WERI-Rb-1 (cell line): ENCODE measurements around the gene PYGB.
"Not testable (repeated sequence)": the region's sequence is repeated elsewhere in the genome, so short reads cannot be mapped to it uniquely, and the experiment has no call there.

Source experiments
- DNase-seq: peaks from one replicate; pipeline ENCODE4 v3.0.0-alpha.2; 2020
- H3K27ac ChIP-seq: fragments of 250-450 bp; sonication (Bioruptor Pico); 2 replicates; pipeline ENCODE4 v1.5.1; 2020; ENCODE audit warnings: mild to moderate bottlenecking, moderate library complexity
- H3K27me3 ChIP-seq: fragments of 250-450 bp; sonication (Bioruptor Pico); 2 replicates; pipeline ENCODE4 v1.5.1; 2021; ENCODE audit warnings: mild to moderate bottlenecking, low read depth, moderate library complexity; ENCODE audit not compliant: insufficient read depth, severe bottlenecking
- H3K36me3 ChIP-seq: fragments of 250-450 bp; sonication (Bioruptor Pico); 2 replicates; pipeline ENCODE4 v1.5.1; 2020; ENCODE audit warnings: mild to moderate bottlenecking, moderate library complexity
- H3K4me3 ChIP-seq: 2 replicates; pipeline ENCODE4 v1.5.1; 2011; ENCODE audit warnings: low read depth, mild to moderate bottlenecking, control low read depth, low read length
- H3K9me3 ChIP-seq: fragments of 250-450 bp; sonication (Bioruptor Pico); 2 replicates; pipeline ENCODE4 v1.5.1; 2021; ENCODE audit warnings: mild to moderate bottlenecking, moderate library complexity; ENCODE audit not compliant: severe bottlenecking
- CTCF ChIP-seq: IDR thresholded peaks from 2 replicates; pipeline ENCODE4 v1.5.1; 2011; ENCODE audit warnings: low read depth, mild to moderate bottlenecking, control low read depth, inconsistent platforms, low read length

PYGB gene

GRCh38 chr20:25238319-25239037 is 9.4 kb upstream of the PYGB start:
- Histone ChIP-seq H3K4me3 (no peak overlapping the region), H3K27ac (no peak overlapping the region), H3K27me3 (no peaks in the 10 kb centered on the region), H3K9me3 (peaks cover 2% of the 10 kb centered on the region), H3K36me3 (no peaks in the 10 kb centered on the region)
- no peak for TF ChIP-seq CTCF
- no peak for DNase-seq

DNA sequence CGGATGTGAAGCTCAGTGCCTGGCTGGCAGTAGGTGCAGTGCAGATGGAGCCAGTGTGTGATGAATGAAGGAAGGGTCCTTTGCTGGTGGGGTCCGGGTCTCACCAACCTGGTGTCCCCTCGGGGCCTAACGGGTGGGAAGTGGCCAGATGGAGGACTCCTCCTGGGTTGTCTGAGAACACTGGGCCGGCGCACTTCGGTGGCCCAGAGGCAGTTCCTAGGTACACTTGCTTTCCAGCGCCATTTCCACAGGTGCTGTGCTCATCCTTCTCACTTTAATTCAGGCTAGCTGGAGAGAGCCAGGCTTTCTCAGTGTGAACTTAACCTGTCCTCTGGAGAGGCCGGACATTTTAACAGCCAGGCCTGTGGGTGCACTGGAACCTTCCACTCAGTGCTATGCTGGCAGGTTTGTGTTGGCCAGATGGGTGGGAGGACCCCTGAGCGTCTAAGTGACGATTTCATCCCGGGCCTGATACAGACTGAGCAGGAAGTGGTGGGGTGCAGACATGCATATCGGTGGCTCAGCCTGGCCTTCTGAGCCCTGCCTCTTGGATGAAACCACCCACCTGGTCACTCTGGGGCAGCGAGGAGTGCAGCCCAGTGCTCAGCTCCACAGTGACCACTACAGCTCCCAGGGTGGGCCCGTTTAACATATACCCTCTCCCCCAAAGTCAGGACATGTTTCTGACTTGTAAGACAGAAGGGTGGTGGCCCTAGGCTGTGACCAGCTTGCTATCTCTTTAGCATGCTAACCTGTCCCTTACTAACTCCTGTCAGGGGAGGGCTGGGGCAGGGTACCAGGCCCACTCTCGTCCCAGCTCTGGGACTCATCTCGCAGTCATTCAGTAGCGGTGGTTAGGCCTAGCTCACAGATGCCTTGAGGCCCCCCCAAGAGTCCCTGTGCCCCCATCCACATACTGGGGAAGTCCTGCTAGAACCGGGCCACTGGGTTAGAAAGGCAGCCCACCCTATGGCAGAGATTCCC is 8.2 kb upstream of the PYGB start:
- H3K4me3 ChIP-seq: no peak overlapping the region
- H3K27ac ChIP-seq: peak overlapping the region; percentile 66
- H3K36me3 ChIP-seq: no peaks in the 10 kb centered on the region
- H3K9me3 ChIP-seq: peaks cover 2% of the 10 kb centered on the region
- TF ChIP-seq CTCF: no peak
- H3K27me3 ChIP-seq: no peaks in the 10 kb centered on the region
- DNase-seq: peak; percentile 69

DNA sequence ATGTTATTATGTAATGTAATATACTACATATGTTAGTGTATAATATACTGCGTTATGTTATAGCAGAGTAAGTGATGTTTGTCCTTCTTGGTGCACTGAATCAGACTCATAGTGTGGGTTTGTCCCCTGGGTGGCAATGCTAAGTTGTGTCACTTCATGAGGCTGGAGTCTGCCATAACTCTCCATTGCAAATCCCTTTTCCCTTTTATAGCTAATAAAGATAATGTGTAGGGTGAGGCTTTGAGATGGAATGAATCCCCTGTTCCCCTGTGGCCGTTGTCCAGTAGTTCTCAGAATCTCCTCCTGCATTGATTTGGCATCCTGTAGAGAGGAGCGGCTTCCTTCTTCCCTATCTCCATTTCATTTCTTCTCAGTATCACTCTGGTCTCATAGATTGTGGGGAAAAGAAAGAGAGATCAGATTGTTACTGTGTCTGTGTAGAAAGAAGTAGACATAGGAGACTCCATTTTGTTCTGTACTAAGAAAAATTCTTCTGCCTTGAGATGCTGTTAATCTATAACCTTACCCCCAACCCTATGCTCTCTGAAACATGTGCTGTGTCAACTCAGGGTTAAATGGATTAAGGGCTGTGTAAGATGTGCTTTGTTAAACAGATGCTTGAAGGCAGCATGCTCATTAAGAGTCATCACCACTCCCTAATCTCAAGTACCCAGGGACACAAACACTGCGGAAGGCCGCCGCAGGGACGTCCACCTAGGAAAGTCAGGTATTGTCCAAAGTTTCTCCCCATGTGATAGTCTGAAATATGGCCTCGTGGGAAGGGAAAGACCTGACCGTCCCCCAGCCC is 6.8 kb upstream of the PYGB start:
- not testable (repeated sequence) for H3K4me3 ChIP-seq, H3K9me3 ChIP-seq, H3K27me3 ChIP-seq, H3K36me3 ChIP-seq
- H3K27ac ChIP-seq: peak overlapping the region; percentile 75
- DNase-seq: peak; percentile 41

- not testable (repeated sequence) for H3K36me3 ChIP-seq, H3K27me3 ChIP-seq, DNase-seq, H3K4me3 ChIP-seq, H3K9me3 ChIP-seq
- H3K27ac ChIP-seq: peak overlapping the region; percentile 75
Measured at GRCh38 chr20:25241659-25241955, 6.3 kb upstream of the PYGB start.

GRCh38 chr20:25242231-25242630 is 5.7 kb upstream of the PYGB start:
- Histone ChIP-seq H3K27ac (peak overlapping the region; percentile 75), H3K4me3 (no peak overlapping the region), H3K9me3 (peaks cover 2% of the 10 kb centered on the region), H3K36me3 (no peaks in the 10 kb centered on the region), H3K27me3 (no peaks in the 10 kb centered on the region)
- DNase-seq: no peak
- no peak for TF ChIP-seq CTCF

- H3K9me3 ChIP-seq: peaks cover 2% of the 10 kb centered on the region
- no peaks in the 10 kb centered on the region for H3K27me3 ChIP-seq
- no peaks in the 10 kb centered on the region for H3K36me3 ChIP-seq
- H3K4me3 ChIP-seq: no peak overlapping the region
- H3K27ac ChIP-seq: no peak overlapping the region
- no peak for DNase-seq
- TF ChIP-seq CTCF: no peak
Measured at GRCh38 chr20:25243416-25243979, 4.4 kb upstream of the PYGB start.
